Stimulated activated naive CD8-positive, alpha-beta T cell treated with anti-CD3 and anti-CD28 coated beads, Interleukin-15, Interleukin-2, amounts not matched to agents 100 U/mL and 50 U/mL, for 24 hours (primary cell): ENCODE data around the gene ACKR4.
"Not testable (repeated sequence)": the region's sequence is repeated elsewhere in the genome, so short reads cannot be mapped to it uniquely, and the experiment has no call there.

Experiments used
- ATAC-seq: fragments of 150-1000 bp; cut with Tn5 transposase; one replicate; pipeline ENCODE4 v1.10.0; 2021
- DNase-seq: peaks from one replicate; pipeline ENCODE4 v3.0.0; 2021

Gene ACKR4

DNA sequence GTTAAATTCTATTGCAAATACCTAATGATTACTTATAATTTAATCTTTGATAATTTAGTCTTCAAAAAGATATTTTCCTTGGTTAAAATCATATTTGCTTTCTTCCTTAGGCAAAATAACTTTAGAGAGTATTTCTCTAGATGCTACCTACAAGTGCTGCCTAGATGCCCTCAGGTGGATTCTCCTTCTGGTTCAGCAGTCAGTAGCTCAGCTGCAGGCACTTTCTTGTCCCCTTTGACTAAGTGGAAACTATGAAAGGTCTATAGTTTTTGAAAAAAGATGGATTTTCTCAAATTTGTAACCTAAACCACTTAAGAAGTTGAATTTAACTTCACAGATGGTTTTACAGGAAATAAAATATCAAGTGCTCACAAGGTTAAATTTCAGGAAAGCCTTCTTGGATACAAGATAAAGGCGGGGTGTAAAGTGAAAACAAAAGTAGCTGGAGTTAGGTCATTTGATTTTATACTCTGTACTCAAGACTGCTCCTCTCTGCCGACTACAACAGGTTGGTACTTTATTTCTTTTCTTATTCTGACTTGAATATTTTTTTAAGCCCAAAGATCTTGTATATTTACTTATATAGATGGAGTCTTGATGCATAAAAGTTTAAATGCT, at the start of gene ACKR4:
TSS of gene ACKR4 (plus strand) at position 455 of the 618 bp plus-strand sequence. CDS start 3,128 bp downstream, outside the sequence.
- DNase-seq (no peak), ATAC-seq (peak; percentile 43)

DNA sequence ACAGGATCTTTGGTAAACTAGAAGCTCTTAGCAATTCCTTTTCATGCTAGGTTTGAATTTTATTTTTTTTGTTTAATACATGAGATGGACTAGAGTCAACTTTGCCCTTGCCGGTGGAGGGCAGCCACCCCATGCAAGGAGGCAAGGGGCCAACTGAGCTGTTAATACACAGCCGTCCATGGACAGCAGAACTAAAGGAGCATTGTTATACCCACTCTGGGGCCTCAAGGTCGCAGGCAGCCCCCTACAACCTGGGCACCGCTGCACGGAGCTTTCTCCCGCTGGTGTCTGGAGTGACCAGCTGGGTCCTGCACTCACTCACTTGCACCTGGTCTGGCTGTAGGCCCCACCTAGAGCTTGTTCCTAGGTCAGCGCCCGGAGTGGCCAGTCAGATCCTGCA, 47.9 kb upstream of the ACKR4 start:
- DNase-seq, result peak; percentile 19
- no peak for ATAC-seq

- DNase-seq, result peak; percentile 29
- ATAC-seq, result peak; percentile 92
Observed at GRCh38 chr3:132549890-132550578, 47.0 kb upstream of the ACKR4 start.

- ATAC-seq (peak; percentile 20), DNase-seq (no peak)
Observed at GRCh38 chr3:132550579-132551305, 46.3 kb upstream of the ACKR4 start.

DNA sequence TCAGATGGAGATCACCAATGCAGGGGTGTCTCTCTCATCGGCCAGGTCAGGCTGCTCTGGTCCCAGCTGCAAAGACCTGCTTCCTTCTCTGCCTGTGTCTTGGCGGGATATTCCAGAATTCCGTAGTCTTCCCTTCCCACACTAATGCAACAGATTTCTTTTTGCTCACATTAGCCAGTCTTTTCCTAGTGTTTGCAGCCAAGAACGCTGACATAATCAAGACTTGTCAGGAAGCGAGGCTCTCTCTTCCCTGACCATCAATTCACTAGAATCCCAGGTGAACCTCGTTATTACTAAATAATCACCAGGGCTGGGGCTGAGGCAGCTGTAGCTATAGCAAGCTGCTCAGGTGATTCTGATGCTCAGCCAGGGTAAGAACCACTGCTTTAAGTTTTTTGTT, 43.2 kb upstream of the ACKR4 start:
- no peak for ATAC-seq
- no peak for DNase-seq

DNA sequence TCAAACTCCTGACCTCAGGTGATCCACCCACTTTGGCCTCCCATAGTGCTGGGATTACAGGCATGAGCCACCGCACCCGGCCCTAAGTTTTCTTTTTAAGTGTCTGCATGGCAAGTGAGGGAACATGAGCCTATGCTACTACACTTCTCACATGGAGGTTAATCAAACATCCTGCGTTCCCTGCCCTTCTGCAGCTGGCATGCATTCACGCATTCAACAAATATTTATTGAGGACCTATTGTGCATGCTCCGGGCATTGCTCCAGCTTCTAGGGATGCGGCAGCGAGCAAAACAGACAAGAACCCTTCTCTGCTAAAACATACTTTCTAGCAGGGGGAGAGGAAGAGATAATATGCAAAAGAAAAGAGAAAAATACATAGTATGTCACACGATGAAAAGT, 42.6 kb upstream of the ACKR4 start:
- ATAC-seq (no peak), DNase-seq (no peak)

DNA sequence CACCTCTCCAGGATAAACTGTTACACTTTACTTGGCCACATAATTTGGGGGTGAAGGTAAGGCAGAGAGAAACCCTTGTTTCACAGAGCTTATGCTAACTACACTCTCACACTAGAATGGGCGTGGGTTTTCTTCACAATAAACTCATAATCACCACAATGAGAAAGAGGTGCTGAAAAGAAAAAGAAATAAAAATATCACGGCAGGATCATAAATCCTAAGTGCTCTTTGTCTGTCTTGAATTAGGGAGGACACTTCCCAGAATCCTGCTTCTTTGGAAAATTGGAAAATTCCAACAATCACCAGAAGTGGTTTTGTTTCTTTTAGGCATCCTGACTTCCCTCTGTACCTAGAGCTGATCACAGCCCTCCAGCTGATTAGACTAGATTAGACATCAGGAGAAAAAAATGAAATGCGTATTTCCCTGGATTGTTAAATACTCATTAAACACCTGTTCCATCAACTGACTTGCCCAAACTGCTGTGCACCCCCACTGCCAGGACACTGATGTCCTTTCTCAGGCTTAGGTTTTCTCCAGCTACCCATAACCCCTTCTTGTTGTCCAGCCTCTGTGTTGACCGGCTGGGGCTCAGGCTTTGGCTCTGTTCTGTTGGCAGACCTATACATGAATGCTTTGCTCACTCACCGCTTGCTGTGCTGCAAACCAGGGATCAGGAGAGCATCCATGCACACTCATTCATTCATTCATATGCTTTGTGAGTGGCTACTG, 41.6 kb upstream of the ACKR4 start:
- DNase-seq (no peak), ATAC-seq (no peak)

DNA sequence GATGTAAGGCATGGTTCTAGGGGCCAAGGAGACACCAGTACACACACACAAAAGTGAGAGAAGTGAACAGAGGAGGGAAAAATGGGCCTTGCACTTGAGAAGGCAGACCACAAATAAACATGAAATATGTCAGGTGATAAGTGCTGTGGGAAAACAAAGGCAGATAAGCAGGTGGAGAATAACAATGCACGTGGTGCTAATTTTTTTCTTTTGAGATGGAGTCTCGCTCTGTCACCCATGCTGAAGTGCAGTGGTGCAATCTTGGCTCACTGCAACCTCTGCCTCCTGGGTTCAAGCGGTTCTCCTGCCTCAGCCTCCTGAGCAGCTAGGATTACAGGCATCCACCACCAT, 41.1 kb upstream of the ACKR4 start:
- not testable (repeated sequence) for ATAC-seq, DNase-seq

GRCh38 chr3:132556508-132557159, 40.4 kb upstream of the ACKR4 start:
- ATAC-seq (no peak), DNase-seq (no peak)

DNA sequence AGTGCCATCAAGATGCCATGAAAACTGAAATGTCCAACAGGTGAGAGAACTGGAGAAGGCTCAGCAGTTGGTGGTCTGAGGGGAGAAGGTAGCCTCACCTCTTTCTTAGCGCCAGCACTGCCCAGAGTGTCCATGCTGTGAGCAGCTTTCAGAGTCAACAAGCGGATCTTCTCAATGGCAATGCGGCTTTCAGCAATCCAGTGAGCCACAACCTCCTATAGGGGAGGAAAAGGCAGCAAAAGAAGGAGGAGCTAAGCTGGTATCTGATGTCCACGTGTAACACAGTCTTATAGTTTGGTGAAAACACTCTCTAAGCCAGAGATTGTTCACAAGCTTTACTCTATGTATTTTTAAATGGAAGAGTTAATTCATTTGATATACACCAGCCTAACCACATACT, 36.1 kb upstream of the ACKR4 start:
- DNase-seq (no peak), ATAC-seq (no peak)

DNA sequence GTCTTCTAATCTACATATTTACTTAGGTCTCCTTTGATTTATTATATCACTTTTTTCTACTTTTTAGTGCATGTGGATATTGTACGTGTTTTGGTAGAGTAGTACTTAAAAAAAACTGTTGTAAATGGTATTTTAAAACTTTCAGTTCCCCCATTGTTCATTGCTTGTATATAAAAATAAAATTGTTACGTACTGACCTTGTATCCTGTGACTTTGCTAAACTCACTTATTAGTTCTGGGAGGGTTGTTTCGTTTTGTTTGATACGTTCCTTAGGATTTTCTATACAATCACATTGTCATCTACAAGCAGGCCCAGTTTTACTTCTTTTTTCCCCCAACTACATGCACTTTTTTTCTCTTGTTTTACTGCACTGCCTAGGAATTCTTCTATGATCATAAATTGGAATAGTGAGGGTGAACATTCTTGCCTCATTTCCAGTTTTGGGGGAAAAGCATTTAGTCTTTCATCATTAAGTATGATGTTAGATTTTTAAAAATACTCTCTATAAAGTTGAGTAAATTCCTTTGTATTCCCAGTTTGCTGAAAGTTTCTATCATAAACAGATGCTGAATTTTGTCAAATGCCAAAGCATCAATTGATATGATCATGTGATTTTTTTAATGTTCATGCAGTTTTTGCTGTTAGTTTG, 33.5 kb upstream of the ACKR4 start:
- DNase-seq, result no peak
- no peak for ATAC-seq

DNA sequence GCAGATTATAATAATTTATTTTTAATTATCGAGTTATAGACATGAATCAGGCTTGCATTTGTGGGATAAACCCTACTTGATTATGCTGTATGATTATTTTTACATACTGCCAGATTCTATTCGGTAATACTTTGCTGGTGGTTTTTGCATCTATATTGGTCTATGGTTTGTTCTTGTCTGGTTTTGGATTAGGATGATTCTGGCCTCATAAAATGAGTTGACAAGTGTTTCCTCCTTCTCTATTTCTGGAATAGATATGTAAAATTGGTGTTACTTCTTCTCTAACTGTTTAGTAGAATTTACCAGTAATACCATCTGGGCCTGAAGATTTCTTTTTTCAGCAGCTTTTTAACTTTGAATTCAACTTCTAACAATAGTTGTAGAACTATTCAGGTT, 33.0 kb upstream of the ACKR4 start:
- ATAC-seq, result no peak

DNA sequence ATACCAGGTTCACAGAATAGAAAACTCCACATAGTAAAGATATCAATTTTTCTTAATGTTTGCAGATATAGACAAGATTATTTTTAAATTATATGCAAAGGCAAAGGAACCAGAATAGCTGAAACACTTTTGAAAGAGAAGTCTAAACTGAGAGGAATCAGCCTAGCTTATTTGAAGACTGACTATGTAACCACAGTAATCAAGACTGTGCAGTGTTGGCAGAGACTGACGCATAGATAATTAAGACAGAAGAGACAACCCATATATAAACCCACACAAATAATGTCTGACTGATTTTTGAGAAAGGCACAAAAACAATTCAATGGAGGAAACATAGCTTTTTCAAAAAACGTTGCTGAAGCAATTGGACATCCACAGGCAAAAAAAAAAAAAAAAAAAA, 28.6 kb upstream of the ACKR4 start:
- DNase-seq (no peak), ATAC-seq (peak; percentile 42)

More for the DNA sequence above, 33.0 kb upstream of the ACKR4 start:
- no peak for DNase-seq

GRCh38 chr3:132569153-132569552, 27.9 kb upstream of the ACKR4 start:
- ATAC-seq, result peak; percentile 93
- no peak for DNase-seq

- DNase-seq (no peak), ATAC-seq (peak; percentile 29)
Observed at GRCh38 chr3:132569580-132569979, 27.5 kb upstream of the ACKR4 start.

- no peak for DNase-seq
Observed at GRCh38 chr3:132570016-132570415, 27.1 kb upstream of the ACKR4 start.

DNA sequence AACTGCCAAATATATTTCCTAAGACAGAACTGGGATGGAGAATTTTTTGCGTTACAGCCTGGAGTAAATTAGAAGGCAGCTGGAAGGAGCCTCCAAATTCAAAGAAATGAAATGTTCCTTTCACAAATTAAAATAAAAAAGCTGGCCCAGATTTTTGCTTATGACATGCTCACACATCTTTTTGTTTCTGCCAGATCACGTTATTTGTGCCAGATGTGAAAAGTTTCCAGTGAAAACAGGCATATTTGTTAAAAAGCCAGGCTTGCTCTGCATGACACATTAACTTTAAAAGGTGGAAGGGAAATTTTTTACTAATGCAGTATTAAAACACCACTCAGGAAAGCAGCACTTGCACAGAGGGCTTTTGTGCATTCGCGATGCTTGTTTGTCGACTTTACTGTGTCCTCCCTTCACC, 23.3 kb upstream of the ACKR4 start:
- DNase-seq, result no peak
- ATAC-seq, result no peak

More at GRCh38 chr3:132570016-132570415, 27.1 kb upstream of the ACKR4 start:
- no peak for ATAC-seq

GRCh38 chr3:132587401-132587800, 9.7 kb upstream of the ACKR4 start:
- no peak for ATAC-seq

DNA sequence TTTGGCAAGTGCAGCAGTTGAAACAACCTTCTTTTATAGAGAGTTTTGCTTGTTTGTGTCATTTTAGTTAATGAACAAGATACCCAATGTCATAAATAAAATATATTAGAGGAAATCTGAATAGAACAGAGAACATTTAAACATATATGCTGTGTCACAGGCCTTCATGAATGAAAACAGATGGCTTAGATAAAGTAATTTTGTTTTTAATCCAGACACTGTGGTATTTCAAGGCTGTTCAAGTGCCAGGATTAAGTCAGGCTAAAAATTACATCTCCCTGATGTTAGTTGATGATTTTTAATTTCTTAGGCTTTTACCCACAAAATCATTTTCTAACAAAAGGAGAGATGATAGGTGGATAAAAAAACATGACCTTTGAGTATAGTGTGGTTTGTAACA, 4.9 kb upstream of the ACKR4 start:
- DNase-seq, result no peak
- no peak for ATAC-seq

More at GRCh38 chr3:132587401-132587800, 9.7 kb upstream of the ACKR4 start:
- DNase-seq, result no peak

DNA sequence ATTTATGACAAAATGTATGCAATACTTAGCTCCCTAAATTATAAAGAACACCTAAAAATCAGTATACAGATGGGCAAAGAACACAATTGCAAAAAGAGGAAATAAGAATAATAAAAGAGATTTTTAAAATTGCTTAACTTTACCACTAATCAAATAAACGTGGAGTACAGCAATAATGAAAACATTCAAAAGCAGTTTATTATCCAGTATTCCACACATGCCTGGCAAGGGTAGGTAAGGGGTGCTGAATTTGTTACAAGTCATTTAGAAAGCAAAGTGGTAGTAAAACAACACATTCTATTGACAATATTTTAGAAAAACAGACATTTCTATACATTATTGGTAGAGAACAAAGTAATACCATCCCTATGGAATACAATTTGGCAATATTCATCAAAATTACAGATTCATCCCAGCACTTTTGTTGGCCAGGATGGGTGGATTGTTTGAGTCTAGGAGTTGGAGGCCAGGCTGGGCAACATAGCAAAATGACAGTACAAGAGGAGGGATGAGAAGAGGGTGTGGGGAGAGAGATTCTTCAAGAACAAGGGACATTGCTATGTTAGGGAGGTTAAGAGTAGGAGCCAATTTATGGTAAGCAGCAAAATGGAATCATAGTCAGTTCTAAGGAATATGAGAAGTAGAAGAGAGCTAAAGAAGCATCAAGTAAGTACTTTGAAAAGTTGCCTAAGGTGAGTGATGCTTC, 3.7 kb upstream of the ACKR4 start:
- no peak for ATAC-seq
- no peak for DNase-seq

DNA sequence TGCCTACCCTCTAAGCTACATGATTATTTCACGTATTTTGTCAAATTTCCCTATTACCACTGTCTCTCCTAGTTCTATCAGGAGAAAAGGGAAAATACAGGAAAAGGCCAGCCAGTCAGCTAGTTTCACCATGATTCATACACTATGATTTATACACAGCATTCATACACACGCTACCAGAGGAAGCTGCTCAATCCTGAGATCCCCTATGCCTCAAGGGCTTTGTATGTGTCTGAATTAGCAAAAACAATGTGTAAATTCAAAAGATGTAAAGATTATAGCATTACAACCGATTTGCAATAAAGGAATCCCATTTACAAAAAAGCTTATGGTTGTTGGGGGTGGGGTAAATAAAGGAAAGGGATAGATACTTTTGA, 3.1 kb upstream of the ACKR4 start:
- DNase-seq, result no peak
- no peak for ATAC-seq
